Measurements from ENCODE around the gene TELO2. TPM values are rescaled to one million over a fixed set of nuclear protein-coding genes. Genes with fewer than 3 reads are reported as not detected.

Gene TELO2
- total RNA-seq, 4 donors from 2014 or later, result 22.2 to 98.1 (median 49.6) TPM

- Histone ChIP-seq H3K27me3 (no peaks in the 10 kb centered on the region), H3K36me3 (no peaks in the 10 kb centered on the region), H3K27ac (peak overlapping the region; percentile 2 to 60 (median 23)), H3K9me3 (no peaks in the 10 kb centered on the region), H3K4me3 (no peak overlapping the region), H3K4me1 (peaks cover 11 to 36% (median 17%) of the 10 kb centered on the region in 4 donors)
- intact Hi-C loops (cut with DNase I; ENCODE audit: low total_unique reads) (no loop called here), in situ Hi-C loops (cut with MboI; ENCODE audit: low pct_ligation_motif_present in 1 of 4, low pct_unique_long_range_greater_than_20kb in 1 of 4, low sequenced_read_pairs in 3 of 4) (no loop called here)
- peak in 1 of 3 donors; percentile 32 for TF ChIP-seq POLR2AphosphoS5 (IDR thresholded peaks at IDR 0.05)
- TF ChIP-seq EP300 (IDR thresholded peaks at IDR 0.05; ENCODE audit: low read depth), result no peak
- DNase-seq, result peak; percentile 27
- 78% methylated on average over 14 of the region's 14 CpGs; no CpG with 5 or more reads in 1 of the 2 donors for WGBS, 2 donors (ENCODE audit: low coverage in 1 of 2)
Measured at GRCh38 chr16:1470481-1471251, 22.5 kb upstream of the TELO2 start.

DNA sequence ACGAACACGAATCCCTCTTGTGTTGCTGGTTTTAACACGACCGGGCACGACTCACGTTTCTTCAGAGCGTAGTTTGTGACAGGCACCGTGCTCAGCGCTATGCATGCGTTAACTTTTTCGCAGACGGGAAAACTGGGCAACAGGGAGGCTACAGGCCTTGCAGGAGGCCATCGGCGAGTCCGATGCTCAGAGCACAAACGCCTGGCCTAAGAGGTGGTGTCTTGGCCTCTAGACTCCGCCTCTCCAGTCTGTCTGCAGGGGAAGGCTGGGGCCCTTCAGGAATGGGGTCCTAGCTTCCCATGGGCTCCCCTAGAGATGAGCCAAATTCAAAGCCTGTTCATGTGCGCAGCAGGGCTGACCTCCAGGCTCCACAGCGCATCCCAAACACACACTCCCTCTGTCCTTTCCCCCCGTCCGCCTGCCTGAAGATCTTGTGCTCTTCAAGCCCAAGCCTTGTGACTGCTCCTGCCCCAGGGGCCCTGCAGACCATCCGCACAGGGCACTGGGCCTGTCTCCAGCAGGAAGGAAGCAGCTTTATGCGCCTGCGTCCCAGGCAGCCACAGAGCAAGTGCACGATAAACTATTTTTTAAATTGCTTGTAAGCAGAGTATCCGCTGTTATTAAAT, 21.5 kb upstream of the TELO2 start:
- no peak for DNase-seq
- intact Hi-C loops (cut with DNase I; ENCODE audit: low total_unique reads), result no loop called here
- in situ Hi-C loops (cut with MboI; ENCODE audit: low pct_ligation_motif_present in 1 of 4, low pct_unique_long_range_greater_than_20kb in 1 of 4, low sequenced_read_pairs in 3 of 4), result no loop called here
- Histone ChIP-seq H3K27me3 (no peaks in the 10 kb centered on the region), H3K4me1 (peaks cover 13 to 39% (median 20%) of the 10 kb centered on the region in 4 donors), H3K27ac (peak overlapping the region in 3 of 4 donors; percentile 11 to 17 (median 17)), H3K9me3 (no peaks in the 10 kb centered on the region), H3K4me3 (no peak overlapping the region), H3K36me3 (no peaks in the 10 kb centered on the region)
- no peak for TF ChIP-seq POLR2A (IDR thresholded peaks at IDR 0.05)
- TF ChIP-seq, protein P1, sequence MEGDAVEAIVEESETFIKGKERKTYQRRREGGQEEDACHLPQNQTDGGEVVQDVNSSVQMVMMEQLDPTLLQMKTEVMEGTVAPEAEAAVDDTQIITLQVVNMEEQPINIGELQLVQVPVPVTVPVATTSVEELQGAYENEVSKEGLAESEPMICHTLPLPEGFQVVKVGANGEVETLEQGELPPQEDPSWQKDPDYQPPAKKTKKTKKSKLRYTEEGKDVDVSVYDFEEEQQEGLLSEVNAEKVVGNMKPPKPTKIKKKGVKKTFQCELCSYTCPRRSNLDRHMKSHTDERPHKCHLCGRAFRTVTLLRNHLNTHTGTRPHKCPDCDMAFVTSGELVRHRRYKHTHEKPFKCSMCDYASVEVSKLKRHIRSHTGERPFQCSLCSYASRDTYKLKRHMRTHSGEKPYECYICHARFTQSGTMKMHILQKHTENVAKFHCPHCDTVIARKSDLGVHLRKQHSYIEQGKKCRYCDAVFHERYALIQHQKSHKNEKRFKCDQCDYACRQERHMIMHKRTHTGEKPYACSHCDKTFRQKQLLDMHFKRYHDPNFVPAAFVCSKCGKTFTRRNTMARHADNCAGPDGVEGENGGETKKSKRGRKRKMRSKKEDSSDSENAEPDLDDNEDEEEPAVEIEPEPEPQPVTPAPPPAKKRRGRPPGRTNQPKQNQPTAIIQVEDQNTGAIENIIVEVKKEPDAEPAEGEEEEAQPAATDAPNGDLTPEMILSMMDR (IDR thresholded peaks at IDR 0.05), result no peak
- no peak for TF ChIP-seq EP300 (IDR thresholded peaks at IDR 0.05; ENCODE audit: low read depth)
- no peak for TF ChIP-seq POLR2AphosphoS5 (IDR thresholded peaks at IDR 0.05)
- WGBS, 2 donors (ENCODE audit: low coverage in 1 of 2), result 83 to 87% methylated on average over 8 to 26 of the region's 26 CpGs

DNA sequence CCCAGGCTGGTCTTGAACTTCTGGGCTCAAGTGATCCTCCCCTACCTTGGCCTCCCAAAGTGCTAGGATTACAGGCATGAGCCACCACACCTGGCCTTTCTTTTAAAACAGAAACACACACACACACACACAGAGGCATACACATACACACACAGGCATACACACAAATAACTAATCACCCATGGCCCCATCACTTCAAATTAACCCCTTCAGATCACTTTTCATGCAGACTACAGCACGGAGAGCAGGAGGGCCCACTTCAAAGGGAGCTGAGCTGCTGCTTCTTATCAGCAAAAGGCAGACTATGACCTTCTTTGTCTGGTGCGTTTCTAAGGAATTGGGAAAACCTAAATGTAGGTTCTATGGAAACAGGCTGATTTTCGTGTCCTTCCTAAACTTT, 20.2 kb upstream of the TELO2 start:
- WGBS, 2 donors (ENCODE audit: low coverage in 1 of 2), result 58 to 77% methylated on average over 3 of the region's 3 CpGs
- no peak overlapping the region for H3K4me3 ChIP-seq
- no peak for DNase-seq

GRCh38 chr16:1474082-1474795, 18.9 kb upstream of the TELO2 start:
- TF ChIP-seq, protein P1 (IDR thresholded peaks at IDR 0.05), result no peak
- H3K4me3 ChIP-seq, result peak overlapping the region; percentile 73 to 98 (median 86)
- no peaks in the 10 kb centered on the region for H3K9me3 ChIP-seq
- no peaks in the 10 kb centered on the region for H3K36me3 ChIP-seq
- H3K4me1 ChIP-seq, result peaks cover 13 to 39% (median 20%) of the 10 kb centered on the region in 4 donors
- peak overlapping the region; percentile 89 to 94 (median 91) for H3K27ac ChIP-seq
- no peaks in the 10 kb centered on the region for H3K27me3 ChIP-seq
- intact Hi-C loops (cut with DNase I; ENCODE audit: low total_unique reads), result no loop called here
- DNase-seq, result no peak
- in situ Hi-C loops (cut with MboI; ENCODE audit: low pct_ligation_motif_present in 1 of 4, low pct_unique_long_range_greater_than_20kb in 1 of 4, low sequenced_read_pairs in 3 of 4), result no loop called here
- WGBS, 2 donors (ENCODE audit: low coverage in 1 of 2), result 19 to 61% methylated on average over 10 to 27 of the region's 57 CpGs

More for the DNA sequence above, 20.2 kb upstream of the TELO2 start:
- no peak for TF ChIP-seq POLR2AphosphoS5 (IDR thresholded peaks at IDR 0.05)
- TF ChIP-seq POLR2A (IDR thresholded peaks at IDR 0.05), result no peak
- TF ChIP-seq EP300 (IDR thresholded peaks at IDR 0.05; ENCODE audit: low read depth), result no peak
- TF ChIP-seq, protein P1 (IDR thresholded peaks at IDR 0.05), result no peak
- Histone ChIP-seq H3K9me3 (no peaks in the 10 kb centered on the region), H3K36me3 (no peaks in the 10 kb centered on the region), H3K27me3 (no peaks in the 10 kb centered on the region), H3K27ac (no peak overlapping the region), H3K4me1 (peaks cover 13 to 39% (median 20%) of the 10 kb centered on the region in 4 donors)
- intact Hi-C loops (cut with DNase I; ENCODE audit: low total_unique reads), result no loop called here
- in situ Hi-C loops (cut with MboI; ENCODE audit: low pct_ligation_motif_present in 1 of 4, low pct_unique_long_range_greater_than_20kb in 1 of 4, low sequenced_read_pairs in 3 of 4), result no loop called here
